BE2C (cell line): ENCODE measurements around the gene RASAL1.
A peak's percentile ranks its signal among the peaks of the same experiment; 100 is the strongest.

Source experiments
- DNase-seq: peaks from one replicate; pipeline ENCODE4 v3.0.0-alpha.2; 2020
- H3K27me3 ChIP-seq: fragments of 250-450 bp; sonication (Bioruptor Pico); 2 replicates; pipeline ENCODE4 v1.5.1; 2020; ENCODE audit warnings: mild to moderate bottlenecking
- H3K36me3 ChIP-seq: fragments of 250-450 bp; sonication (Bioruptor Pico); 2 replicates; pipeline ENCODE4 v1.5.1; 2020; ENCODE audit warnings: mild to moderate bottlenecking
- H3K4me1 ChIP-seq: fragments of 250-450 bp; sonication (Bioruptor Pico); 2 replicates; pipeline ENCODE4 v1.5.1; 2020
- H3K4me3 ChIP-seq: 2 replicates; pipeline ENCODE4 v1.5.1; 2011; ENCODE audit warnings: low read depth, low read length
- H3K9me3 ChIP-seq: fragments of 250-450 bp; sonication (Bioruptor Pico); 2 replicates; pipeline ENCODE4 v1.5.1; 2020
- CTCF ChIP-seq: IDR thresholded peaks from 2 replicates; pipeline ENCODE4 v1.5.1; 2012; ENCODE audit warnings: mild to moderate bottlenecking, low read depth, low read length

Gene RASAL1

DNA sequence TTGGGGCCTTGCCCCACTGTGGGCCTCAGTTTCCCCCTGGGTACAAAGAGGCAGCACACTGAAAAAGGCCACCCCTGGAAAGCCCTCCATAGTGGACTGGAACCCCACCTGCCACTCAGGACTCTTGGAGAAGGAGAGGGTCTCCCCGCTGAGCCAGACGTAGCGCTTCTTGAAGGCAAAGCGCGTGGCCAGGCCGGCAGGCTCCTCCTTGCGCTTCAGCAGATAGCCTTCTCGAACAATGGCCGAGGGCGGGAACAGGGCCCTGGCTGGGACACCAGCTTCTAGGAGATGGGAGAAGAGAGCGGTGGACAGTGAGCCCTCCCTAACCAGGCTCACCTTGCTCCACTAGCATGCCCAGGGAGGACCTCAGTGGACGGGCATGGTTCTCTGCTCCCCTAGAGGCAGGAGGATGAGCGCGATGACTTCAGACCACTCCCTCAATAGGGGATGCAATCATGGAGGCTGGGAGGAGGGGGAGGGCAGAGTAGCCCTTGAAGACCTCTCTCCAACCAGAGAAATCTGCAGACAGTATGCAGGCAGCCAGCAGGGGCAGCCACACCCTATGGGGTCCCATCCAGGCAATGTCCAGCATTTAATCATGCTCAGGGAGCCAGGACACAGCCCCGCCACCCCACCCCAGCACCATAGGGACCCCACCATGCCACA, 29.8 kb downstream of the RASAL1 start:
- Histone ChIP-seq H3K36me3 (no peaks in the 10 kb centered on the region), H3K9me3 (no peaks in the 10 kb centered on the region), H3K4me1 (no peaks in the 10 kb centered on the region), H3K4me3 (no peak overlapping the region), H3K27me3 (no peaks in the 10 kb centered on the region)
- TF ChIP-seq CTCF, result no peak
- DNase-seq, result no peak

DNA sequence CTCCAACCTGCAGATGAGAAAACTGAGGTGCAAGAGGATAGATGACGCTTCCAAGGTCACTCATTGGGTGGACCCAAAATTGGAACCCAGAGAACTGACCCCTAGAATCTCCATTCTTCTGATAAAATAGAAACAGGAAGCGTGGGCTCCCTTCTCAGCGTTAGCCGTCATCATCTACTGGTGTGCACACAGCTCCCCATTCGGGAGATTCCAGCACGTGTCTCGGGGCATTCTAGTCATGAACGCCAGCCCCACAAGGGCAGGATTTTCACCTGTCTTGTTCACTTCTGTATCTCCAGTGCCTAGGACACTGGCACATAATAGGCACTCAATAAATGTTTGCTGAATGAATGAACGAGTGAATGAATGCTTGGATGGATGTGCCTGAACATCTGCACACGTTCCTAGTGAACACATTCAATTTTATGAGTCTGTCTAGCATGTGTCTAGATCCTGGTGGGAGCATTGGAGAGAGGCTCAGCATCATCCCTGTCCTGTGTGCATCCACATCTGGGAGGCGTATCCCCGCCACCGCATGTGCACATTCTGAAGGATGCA, 30.5 kb downstream of the RASAL1 start:
- Histone ChIP-seq H3K4me1 (no peaks in the 10 kb centered on the region), H3K9me3 (no peaks in the 10 kb centered on the region), H3K4me3 (no peak overlapping the region), H3K27me3 (no peaks in the 10 kb centered on the region), H3K36me3 (no peaks in the 10 kb centered on the region)
- TF ChIP-seq CTCF, result no peak
- DNase-seq, result no peak

- Histone ChIP-seq H3K36me3 (no peaks in the 10 kb centered on the region), H3K4me3 (peak overlapping the region; percentile 27), H3K4me1 (no peaks in the 10 kb centered on the region), H3K9me3 (no peaks in the 10 kb centered on the region), H3K27me3 (no peaks in the 10 kb centered on the region)
- TF ChIP-seq CTCF, result no peak
- no peak for DNase-seq
Measured at GRCh38 chr12:113103756-113104450, 31.7 kb downstream of the RASAL1 start.

DNA sequence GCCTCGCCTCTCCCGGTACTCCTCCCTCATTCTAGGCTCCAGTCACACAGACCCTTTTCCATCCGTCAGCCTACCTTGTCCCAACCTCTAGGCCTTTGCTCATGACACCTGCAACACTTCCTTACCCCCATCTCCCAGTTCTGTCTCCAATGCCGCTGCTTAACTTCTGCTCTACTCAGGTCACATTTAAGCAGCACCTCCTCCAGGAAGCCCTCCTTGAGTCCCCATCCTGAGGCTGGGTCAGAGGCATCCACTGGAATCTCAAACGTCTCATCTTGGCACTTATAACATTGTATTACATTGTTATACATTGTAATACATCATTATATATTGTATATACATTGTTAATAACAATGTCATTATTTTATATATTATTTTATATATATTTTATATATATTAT, 32.8 kb downstream of the RASAL1 start:
- Histone ChIP-seq H3K9me3 (no peaks in the 10 kb centered on the region), H3K4me3 (no peak overlapping the region), H3K27me3 (no peaks in the 10 kb centered on the region), H3K36me3 (no peaks in the 10 kb centered on the region), H3K4me1 (peaks cover 4% of the 10 kb centered on the region)
- TF ChIP-seq CTCF, result no peak
- DNase-seq, result no peak

DNA sequence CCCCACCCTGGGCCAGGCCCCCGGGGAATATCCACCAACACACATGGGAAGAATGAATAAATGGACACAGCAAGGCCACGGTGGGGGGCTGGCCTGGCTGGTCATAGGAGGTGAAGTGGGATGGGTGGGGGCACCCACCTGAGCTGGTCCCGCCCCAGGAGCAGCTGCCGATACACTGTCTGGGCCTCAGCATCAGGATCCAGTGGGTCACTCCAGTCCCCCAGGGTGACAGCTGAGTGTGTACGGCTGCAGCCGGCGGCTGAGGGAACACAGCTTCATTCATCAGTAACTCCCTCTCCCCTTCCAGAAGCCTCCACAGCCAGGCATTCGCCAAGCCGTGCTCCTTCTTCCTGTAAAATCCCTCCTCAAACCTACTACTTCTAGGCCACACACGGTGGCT, 33.8 kb downstream of the RASAL1 start:
- DNase-seq, result no peak
- no peak for TF ChIP-seq CTCF
- Histone ChIP-seq H3K9me3 (no peaks in the 10 kb centered on the region), H3K4me1 (peaks cover 5% of the 10 kb centered on the region), H3K27me3 (no peaks in the 10 kb centered on the region), H3K36me3 (no peaks in the 10 kb centered on the region), H3K4me3 (no peak overlapping the region)

DNA sequence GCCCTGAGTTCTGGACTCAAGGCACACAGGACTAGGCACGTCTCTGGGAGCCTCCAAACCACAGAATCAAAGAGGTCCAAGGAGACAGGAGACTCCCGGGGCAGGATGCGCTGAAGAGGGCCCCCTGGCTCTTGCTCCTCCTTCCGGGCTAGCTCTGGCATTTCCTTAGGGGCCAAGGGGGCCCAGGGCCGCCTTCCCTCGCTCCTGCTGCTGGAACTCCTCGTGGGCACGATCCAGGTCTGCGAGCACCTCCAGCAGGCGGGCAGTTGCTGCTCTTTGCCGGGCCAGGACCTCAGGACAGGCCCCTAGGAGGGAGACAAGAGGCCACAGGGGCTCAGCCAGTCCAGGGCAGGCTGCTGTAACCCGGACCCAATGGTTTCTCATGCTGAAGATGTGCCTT, 35.8 kb downstream of the RASAL1 start:
- no peaks in the 10 kb centered on the region for H3K9me3 ChIP-seq
- no peak for DNase-seq
- H3K4me3 ChIP-seq, result no peak overlapping the region
- H3K4me1 ChIP-seq, result peaks cover 5% of the 10 kb centered on the region
- no peaks in the 10 kb centered on the region for H3K27me3 ChIP-seq
- no peaks in the 10 kb centered on the region for H3K36me3 ChIP-seq
- no peak for TF ChIP-seq CTCF
